K562 (cell line): ENCODE results near the gene RNU6-1. TPM values are rescaled to one million over a fixed set of nuclear protein-coding genes. Genes with fewer than 3 reads are reported as not detected.

Source experiments
- ATF1 ChIP-seq, 2 experiments: fragments of 450-650 bp in 1 of 2; IDR thresholded peaks; 2 replicates each; pipeline ENCODE4 v1.6.1; 2016; ENCODE audit warnings: missing compliant biosample characterization in 1 of 2, missing genetic modification characterization in 1 of 2
- BACH1 ChIP-seq: fragments of 200-800 bp; sonication (Bioruptor generic); IDR thresholded peaks from 2 replicates; pipeline ENCODE4 v1.6.1; 2016; ENCODE audit warnings: missing genetic modification characterization, missing compliant biosample characterization
- C11orf30 ChIP-seq: fragments of 450-650 bp; IDR thresholded peaks from 2 replicates; pipeline ENCODE4 v1.6.1; 2016; ENCODE audit warnings: low read depth, mild to moderate bottlenecking
- FOXA1 ChIP-seq: fragments of 450-650 bp; IDR thresholded peaks from 2 replicates; pipeline ENCODE4 v1.6.1; 2016; ENCODE audit warnings: mild to moderate bottlenecking, borderline replicate concordance
- GTF2B ChIP-seq: IDR thresholded peaks from 2 replicates; pipeline ENCODE4 v1.6.1; 2011; ENCODE audit not compliant: insufficient read length; ENCODE audit errors: extremely low read depth
- GTF3C2 ChIP-seq: IDR thresholded peaks from 3 replicates; pipeline ENCODE4 v1.6.1; 2011; ENCODE audit warnings: borderline replicate concordance, mild to moderate bottlenecking, moderate library complexity; ENCODE audit not compliant: insufficient read length; ENCODE audit errors: extremely low read depth
- HEY1 ChIP-seq: fragments of 250-450 bp; sonication (Bioruptor Pico); IDR thresholded peaks from 2 replicates; pipeline ENCODE4 v1.5.0; 2020; ENCODE audit warnings: mild to moderate bottlenecking, moderate library complexity, borderline replicate concordance
- HMBOX1 ChIP-seq: sonication (generic); IDR thresholded peaks from 2 replicates; pipeline ENCODE4 v1.6.1; 2016
- ID3 ChIP-seq, 2 experiments: fragments of 250-450 bp in 1 of 2; fragments of 450-650 bp in 1 of 2; sonication (Bioruptor Pico) in 1 of 2; IDR thresholded peaks; 2 replicates each; pipeline versions ENCODE4 v1.6.1 to v1.8.0; 2016 to 2021; ENCODE audit warnings: mild to moderate bottlenecking in 2 of 2, moderate library complexity in 2 of 2, missing compliant biosample characterization in 1 of 2, missing genetic modification characterization in 1 of 2
- MAX ChIP-seq: sonication (generic); formaldehyde crosslinking; IDR thresholded peaks from 2 replicates; pipeline ENCODE4 v1.9.0; 2022; ENCODE audit warnings: mild to moderate bottlenecking, missing genetic modification reagents
- MCM3 ChIP-seq: fragments of 450-650 bp; IDR thresholded peaks from 2 replicates; pipeline ENCODE4 v1.6.1; 2016
- MED1 ChIP-seq: sonication (generic); formaldehyde crosslinking; IDR thresholded peaks from 2 replicates; pipeline ENCODE4 v1.8.1; 2023; ENCODE audit warnings: missing genetic modification reagents, borderline replicate concordance
- RBFOX2 ChIP-seq: fragments of 200-400 bp; formaldehyde crosslinking; IDR thresholded peaks from 2 replicates; pipeline ENCODE4 v1.6.1; 2017; ENCODE audit warnings: low read depth, mild to moderate bottlenecking, low read length, moderate library complexity
- SMARCB1 ChIP-seq: IDR thresholded peaks from 2 replicates; pipeline ENCODE4 v1.6.1; 2011; ENCODE audit warnings: improper control_type of control experiment, low read depth; ENCODE audit not compliant: insufficient read length
- SP1 ChIP-seq: sonication (generic); formaldehyde crosslinking; IDR thresholded peaks from 2 replicates; pipeline ENCODE4 v1.8.1; 2022; ENCODE audit warnings: mild to moderate bottlenecking, missing genetic modification reagents
- TARDBP ChIP-seq: fragments of 450-650 bp; IDR thresholded peaks from 2 replicates; pipeline ENCODE4 v1.6.1; 2016
- TBL1XR1 ChIP-seq, 2 experiments: IDR thresholded peaks; 2 replicates each; pipeline ENCODE4 v1.6.1; 2012; ENCODE audit warnings: improper control_type of control experiment in 2 of 2, low read length in 2 of 2, mild to moderate bottlenecking in 1 of 2
- THAP12 ChIP-seq: fragments of 250-450 bp; sonication (Bioruptor Pico); IDR thresholded peaks from 2 replicates; pipeline ENCODE4 v1.9.0; 2021; ENCODE audit warnings: mild to moderate bottlenecking, inconsistent platforms
- ZNF707 ChIP-seq: fragments of 250-450 bp; sonication (Bioruptor Pico); conservative IDR thresholded peaks from 2 replicates; pipeline ENCODE4 v1.8.0; 2022; ENCODE audit warnings: inconsistent platforms, mild to moderate bottlenecking, moderate library complexity
- ZNF778 ChIP-seq: fragments of 450-650 bp; formaldehyde crosslinking; IDR thresholded peaks from 2 replicates; pipeline ENCODE4 v1.4.0; 2020; ENCODE audit warnings: mild to moderate bottlenecking, moderate library complexity
- ZNF830 ChIP-seq: fragments of 250-450 bp; sonication (Bioruptor Pico); IDR thresholded peaks from 2 replicates; pipeline ENCODE4 v1.5.0; 2021; ENCODE audit warnings: mild to moderate bottlenecking
- polyA plus RNA-seq, 8 experiments: library from polyadenylated mRNA; depleted of rRNA in 4 of 8; stranded (reverse) in 5 of 8; unstranded in 3 of 8; fragments of >200 nt; fragmentation: Nextera tagmentation in 2 of 8; fragmentation: Illumina TruSeq in 1 of 8; extraction: Ambion mirVana in 2 of 8; extraction: Trizol in 1 of 8; gene quantifications; 2 replicates each; pipeline versions ENCODE4 v1.2.1 to v1.2.3, GENCODE V29; 2011 to 2014; ENCODE audit warnings: inconsistent platforms in 1 of 8, missing spikeins in 1 of 8
- total RNA-seq, 7 experiments: library from RNA; depleted of rRNA in 6 of 7; stranded (reverse); fragments of >200 nt in 6 of 7; fragmentation: Illumina TruSeq in 2 of 7; extraction: Trizol in 2 of 7; gene quantifications; 2 replicates each; pipeline versions ENCODE4 v1.2.1 to v1.2.3, GENCODE V29; 2011 to 2021; ENCODE audit warnings: low replicate concordance in 1 of 7

RNU6-1 gene
- total and polyA plus RNA-seq, 9 of the 15 experiments (the other 6 are each of a cell fraction or from before 2014, with no cell fraction given) = not detected

GRCh38 chr15:67863442-67863987 is 23.7 kb upstream of the RNU6-1 start (continued):
- TF ChIP-seq MED1 (CRISPR knock-in tag) = no peak
- peak; percentile 83 for TF ChIP-seq RBFOX2
- no peak for TF ChIP-seq C11orf30
- TF ChIP-seq ID3 (CRISPR knock-in tag; IDR thresholded peaks at IDR 0.05) = no peak
- no peak; the same call in 1 of the 2 replicates for TF ChIP-seq ID3 (tag; IDR thresholded peaks at IDR 0.05)
- peak in 1 of 2 experiments; percentile 20; a peak in 1 of 4 replicates for TF ChIP-seq TBL1XR1 (IDR thresholded peaks at IDR 0.05; ENCODE audit: low read length in 2 of 2)
- no peak for TF ChIP-seq SMARCB1
- TF ChIP-seq MAX (CRISPR knock-in tag) = peak; percentile 94
- no peak for TF ChIP-seq ZNF707 (CRISPR knock-in tag)
- no peak for TF ChIP-seq GTF2B
- no peak for TF ChIP-seq ZNF830
- no peak for TF ChIP-seq GTF3C2
- TF ChIP-seq FOXA1 = no peak
- 0 out of 2 replicates have a peak, but pooled peaks have one; percentile 19 for TF ChIP-seq SP1
- no peak for TF ChIP-seq BACH1
- no peak for TF ChIP-seq TARDBP
- no peak for TF ChIP-seq ATF1 (CRISPR knock-in tag; IDR thresholded peaks at IDR 0.05)
- peak; percentile 67 for TF ChIP-seq ATF1 (tag; IDR thresholded peaks at IDR 0.05)
- TF ChIP-seq HMBOX1 = no peak
- no peak for TF ChIP-seq ZNF778 (CRISPR knock-in tag)
- TF ChIP-seq THAP12 (CRISPR knock-in tag) = no peak
- no peak for TF ChIP-seq HEY1 (CRISPR knock-in tag)
- TF ChIP-seq MCM3 = no peak
